Measurements from ENCODE around the gene ARHGAP22.
A peak's percentile ranks its signal among the peaks of the same experiment; 100 is the strongest.

The ARHGAP22 gene

GRCh38 chr10:48633381-48634197 lies 28.7 kb upstream of the ARHGAP22 start:
- no peak for DNase-seq

GRCh38 chr10:48632166-48632565 lies 27.3 kb upstream of the ARHGAP22 start:
- no peak for DNase-seq

GRCh38 chr10:48627984-48628609 lies 23.2 kb upstream of the ARHGAP22 start:
- peak; percentile 88 for DNase-seq

- DNase-seq = no peak
Observed at GRCh38 chr10:48626986-48627731, 22.3 kb upstream of the ARHGAP22 start.

GRCh38 chr10:48626447-48626846 lies 21.6 kb upstream of the ARHGAP22 start:
- no peak for DNase-seq

- DNase-seq = no peak
Observed at GRCh38 chr10:48625826-48626134, 20.9 kb upstream of the ARHGAP22 start.

- peak; percentile 75 for DNase-seq
Observed at GRCh38 chr10:48623607-48624132, 18.8 kb upstream of the ARHGAP22 start.

- DNase-seq = no peak
Observed at GRCh38 chr10:48623009-48623408, 18.1 kb upstream of the ARHGAP22 start.

- no peak for DNase-seq
Observed at GRCh38 chr10:48620719-48621118, 15.8 kb upstream of the ARHGAP22 start.

GRCh38 chr10:48616436-48616835 lies 11.6 kb upstream of the ARHGAP22 start:
- no peak for DNase-seq

- DNase-seq = peak; percentile 70
Observed at GRCh38 chr10:48614481-48615390, 9.9 kb upstream of the ARHGAP22 start.

- peak; percentile 21 for DNase-seq
Observed at GRCh38 chr10:48613016-48613415, 8.1 kb upstream of the ARHGAP22 start.

GRCh38 chr10:48612236-48612943 lies 7.5 kb upstream of the ARHGAP22 start:
- peak; percentile 41 for DNase-seq

GRCh38 chr10:48611133-48611532 lies 6.3 kb upstream of the ARHGAP22 start:
- DNase-seq = no peak

- DNase-seq = no peak
Observed at GRCh38 chr10:48610585-48611093, 5.8 kb upstream of the ARHGAP22 start.

- DNase-seq = no peak
Observed at GRCh38 chr10:48609899-48610584, 5.2 kb upstream of the ARHGAP22 start.

- no peak for DNase-seq
Observed at GRCh38 chr10:48609441-48609840, 4.6 kb upstream of the ARHGAP22 start.

- no peak for DNase-seq
Observed at GRCh38 chr10:48608976-48609375, 4.1 kb upstream of the ARHGAP22 start.

GRCh38 chr10:48608279-48608681 lies 3.4 kb upstream of the ARHGAP22 start:
- peak; percentile 50 for DNase-seq

GRCh38 chr10:48607356-48608278 lies 2.7 kb upstream of the ARHGAP22 start:
- DNase-seq = no peak
